Stimulated activated CD8-positive, alpha-beta memory T cell treated with anti-CD3 and anti-CD28 coated beads, Interleukin-15, amount 100 ng/mL, for 4 hours (primary cell): ENCODE measurements around the gene RWDD1.
A peak's percentile ranks its signal among the peaks of the same experiment; 100 is the strongest.

Experiments
- DNase-seq, 2 donors: peaks; one replicate each; pipeline ENCODE4 v3.0.0-alpha.2; 2020; ENCODE audit warnings: low read depth in 2 of 2

The RWDD1 gene

GRCh38 chr6:116605935-116606334 lies 34.6 kb downstream of the RWDD1 start:
- no peak for DNase-seq

DNA sequence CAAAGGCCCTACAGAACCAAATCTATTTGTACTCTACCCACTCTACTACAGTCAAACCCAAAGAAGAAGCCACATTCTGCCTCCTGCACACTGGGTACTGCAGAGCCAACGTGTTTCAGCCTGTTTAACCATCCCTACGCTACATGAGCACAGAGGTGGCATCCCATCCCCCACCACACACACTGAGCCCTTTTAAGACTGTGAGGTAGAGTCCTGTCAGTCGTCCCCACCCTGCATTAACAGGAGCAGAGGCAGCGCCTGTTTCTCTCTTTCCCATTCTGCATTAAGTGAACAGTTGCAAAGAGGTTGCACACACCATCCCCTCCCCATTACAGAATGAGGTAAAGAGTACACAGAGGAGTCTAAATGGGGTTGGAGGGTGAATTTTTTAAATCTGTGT lies 39.8 kb downstream of the RWDD1 start:
- no peak for DNase-seq

GRCh38 chr6:116615937-116616736 lies 44.8 kb downstream of the RWDD1 start, which contains the start of gene RSPH4A:
RSPH4A (plus strand) TSS chr6:116616479; CDS start chr6:116616624, 145 bp downstream.
- peak in 1 of 2 donors; percentile 21 for DNase-seq

GRCh38 chr6:116616737-116617053 lies 45.4 kb downstream of the RWDD1 start:
- no peak for DNase-seq

DNA sequence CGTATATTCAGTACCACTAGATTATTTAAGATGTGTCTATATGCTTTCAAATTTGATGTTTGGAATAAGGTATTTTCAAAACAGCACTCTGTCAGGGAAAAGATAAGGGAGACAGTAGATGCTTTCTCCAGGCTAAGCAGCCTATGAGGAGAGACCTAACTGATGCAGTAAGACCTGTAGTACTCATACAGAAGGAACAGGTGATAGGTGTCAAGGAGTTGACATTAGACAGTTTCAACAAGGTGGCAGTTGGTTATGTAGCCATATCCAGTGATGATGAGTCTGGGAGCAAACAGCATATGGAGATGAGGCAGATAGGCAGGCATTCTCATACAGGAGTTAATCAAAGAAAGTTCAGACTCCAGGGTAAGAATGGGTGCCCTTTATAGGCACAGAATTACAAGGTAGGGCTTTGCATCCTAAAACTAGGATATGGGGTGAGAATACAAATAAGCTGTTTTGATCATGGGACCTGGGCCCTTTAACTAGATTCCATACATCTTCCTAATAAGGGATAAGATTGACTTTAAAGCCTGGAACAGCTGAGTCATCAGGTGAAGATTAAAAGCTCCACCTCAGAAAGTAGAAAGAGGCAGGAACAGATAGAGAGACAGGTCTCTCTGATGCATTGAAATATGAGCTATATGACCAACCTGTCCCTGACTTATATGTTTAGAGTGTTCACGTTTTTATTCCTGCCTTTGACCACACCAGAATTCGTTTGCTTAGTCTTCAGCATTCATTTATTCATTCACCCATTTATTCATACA lies 52.9 kb downstream of the RWDD1 start:
- no peak for DNase-seq

DNA sequence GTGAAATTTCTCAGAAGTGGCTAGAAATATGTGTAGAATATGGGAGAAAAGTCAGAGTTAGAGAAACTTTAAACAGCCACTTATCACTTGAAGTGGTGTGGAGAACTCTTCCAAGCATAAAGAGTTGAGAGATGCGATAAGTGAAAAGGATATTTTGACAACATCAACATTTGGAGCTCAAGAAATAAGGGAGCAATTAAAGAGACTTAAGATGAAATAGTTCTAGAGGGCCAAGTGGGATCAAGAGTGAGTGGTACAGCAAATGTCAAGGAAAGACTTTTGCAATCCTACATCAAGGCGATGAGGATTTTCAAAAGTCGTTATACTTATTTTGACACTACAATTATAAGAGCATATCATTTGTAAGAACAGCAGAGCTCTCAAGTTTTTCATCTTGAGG lies 54.6 kb downstream of the RWDD1 start:
- DNase-seq: no peak

DNA sequence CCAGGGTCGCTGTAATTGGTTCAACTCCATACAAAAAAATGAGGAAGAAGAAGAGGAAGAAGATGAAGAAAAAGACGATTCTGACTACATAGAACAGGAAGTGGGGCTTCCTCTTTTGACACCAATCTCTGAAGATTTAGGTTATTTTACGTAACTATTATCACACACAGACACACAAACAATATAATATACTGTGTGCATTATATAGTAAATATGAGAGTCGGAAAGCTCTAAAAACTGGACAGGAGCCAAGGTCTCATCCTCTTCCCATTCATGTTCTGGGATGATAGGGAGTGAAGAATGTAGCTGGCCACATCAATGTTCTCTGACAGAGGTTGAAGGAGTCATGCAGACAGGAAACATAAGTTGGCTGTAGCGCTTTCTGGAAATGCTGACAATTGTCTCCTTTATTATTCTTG lies 58.3 kb downstream of the RWDD1 start:
- no peak for DNase-seq

- no peak for DNase-seq
Observed at GRCh38 chr6:116631379-116631990, 60.2 kb downstream of the RWDD1 start.

GRCh38 chr6:116633685-116634084 lies 62.4 kb downstream of the RWDD1 start:
- DNase-seq: no peak
